Stimulated activated CD4-positive, alpha-beta T cell treated with anti-CD3 and anti-CD28 coated beads, Interleukin-12 subunit alpha, Interleukin-12 subunit beta, amount 100 ng/mL, for 48 hours (primary cell): ENCODE measurements around the gene DNM1L.
A peak's percentile ranks its signal among the peaks of the same experiment; 100 is the strongest.
"Not testable (repeated sequence)": the region's sequence is repeated elsewhere in the genome, so short reads cannot be mapped to it uniquely, and the experiment has no call there.

Experiments used
- DNase-seq, 3 donors: peaks; one replicate each; pipeline ENCODE4 v3.0.0-alpha.2; 2020; ENCODE audit warnings: low read depth in 2 of 3, low spot score in 1 of 3

Gene DNM1L

DNA sequence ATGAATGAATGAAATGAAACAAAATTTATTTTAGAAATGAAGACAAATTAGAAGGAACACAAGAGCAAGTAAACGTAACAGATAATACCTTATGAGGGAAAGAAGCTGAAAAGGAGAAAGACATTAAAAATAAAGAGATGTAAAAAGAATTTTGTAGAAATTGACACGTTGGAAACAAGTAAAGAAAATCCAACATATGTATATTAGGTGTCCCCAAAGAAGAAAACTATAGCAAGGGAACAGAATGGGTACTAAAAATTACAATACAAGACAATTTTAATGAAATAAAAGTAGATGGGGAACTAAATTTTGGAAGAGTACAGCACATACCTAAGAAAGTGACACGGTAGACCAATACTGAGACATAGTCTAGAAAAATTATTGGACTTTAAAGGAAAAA is 16.7 kb downstream of the DNM1L start:
- DNase-seq: no peak

DNA sequence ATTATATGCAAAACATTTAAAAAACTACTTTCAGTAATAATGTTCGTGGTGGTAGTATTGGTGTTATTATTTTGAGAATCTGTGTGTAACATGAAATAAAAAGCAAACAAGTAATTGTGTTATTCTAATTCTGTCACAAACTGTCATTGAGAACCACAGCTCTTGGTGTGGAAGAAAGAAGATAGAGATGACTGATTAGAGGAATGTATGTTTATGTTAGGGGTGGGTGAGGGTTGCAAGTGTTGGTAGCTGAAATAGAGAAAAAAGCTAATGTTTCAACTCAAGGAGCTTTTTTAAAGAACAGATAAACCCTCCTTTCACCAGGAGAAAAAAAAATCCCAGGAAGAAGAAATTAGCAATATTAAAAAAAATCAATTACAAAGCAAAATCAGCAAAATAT is 18.3 kb downstream of the DNM1L start:
- no peak for DNase-seq

DNA sequence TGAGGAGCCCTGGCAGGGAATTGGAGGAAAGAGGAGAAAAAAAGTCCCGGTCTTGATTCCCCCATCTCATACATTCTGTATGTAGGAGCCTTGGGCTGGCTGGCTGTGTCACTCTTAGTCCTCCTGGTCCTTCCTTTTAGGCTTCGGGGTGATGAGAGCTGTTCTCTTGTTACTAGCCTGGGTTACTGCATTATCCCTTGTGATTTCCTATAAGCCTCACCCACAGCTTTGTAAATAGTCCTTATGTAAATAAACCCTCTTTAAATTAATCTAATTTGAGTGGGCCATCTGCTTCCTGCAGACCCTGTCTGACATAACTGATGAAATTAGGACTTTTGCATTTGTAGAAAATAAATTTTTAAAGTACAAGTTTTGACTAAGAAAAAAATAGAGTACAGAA is 19.2 kb downstream of the DNM1L start:
- no peak for DNase-seq

DNA sequence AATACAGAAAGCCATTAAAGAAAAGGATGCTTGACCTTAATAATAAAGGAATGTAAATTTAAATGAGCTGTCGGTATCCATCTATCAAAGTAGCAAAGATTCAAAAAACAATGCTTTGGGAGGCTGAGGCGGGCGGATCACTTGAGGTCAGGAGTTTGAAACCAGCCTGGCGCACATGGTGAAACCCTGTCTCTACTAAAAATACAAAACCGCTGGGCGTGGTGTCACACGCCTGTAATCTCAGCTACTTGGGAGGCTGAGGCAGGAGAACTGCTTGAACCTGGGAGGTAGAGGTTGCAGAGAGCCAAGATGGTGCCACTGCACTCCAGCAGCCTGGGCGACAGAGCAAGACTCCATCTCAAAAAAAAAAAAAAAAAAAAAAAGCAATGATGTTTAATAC is 20.3 kb downstream of the DNM1L start:
- DNase-seq: not testable (repeated sequence)

DNA sequence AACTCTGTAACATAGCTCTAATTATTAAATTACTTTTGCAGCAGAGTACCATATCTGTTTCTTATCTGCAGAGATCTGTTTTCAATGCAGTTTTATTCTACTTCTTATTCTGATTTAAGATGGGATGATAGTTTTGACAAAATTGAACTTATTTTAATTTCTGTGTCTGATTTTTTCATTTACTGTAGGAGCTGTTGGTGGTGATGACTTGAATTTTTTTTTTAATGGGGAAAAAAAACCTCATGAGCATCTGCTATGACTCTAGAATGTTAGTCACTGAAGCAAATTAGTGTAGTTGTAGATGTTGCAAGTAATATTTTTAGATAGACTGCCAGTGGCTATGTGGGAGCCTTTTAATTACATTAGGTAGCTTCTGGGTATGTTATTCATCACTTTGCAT is 23.4 kb downstream of the DNM1L start:
- no peak for DNase-seq

DNA sequence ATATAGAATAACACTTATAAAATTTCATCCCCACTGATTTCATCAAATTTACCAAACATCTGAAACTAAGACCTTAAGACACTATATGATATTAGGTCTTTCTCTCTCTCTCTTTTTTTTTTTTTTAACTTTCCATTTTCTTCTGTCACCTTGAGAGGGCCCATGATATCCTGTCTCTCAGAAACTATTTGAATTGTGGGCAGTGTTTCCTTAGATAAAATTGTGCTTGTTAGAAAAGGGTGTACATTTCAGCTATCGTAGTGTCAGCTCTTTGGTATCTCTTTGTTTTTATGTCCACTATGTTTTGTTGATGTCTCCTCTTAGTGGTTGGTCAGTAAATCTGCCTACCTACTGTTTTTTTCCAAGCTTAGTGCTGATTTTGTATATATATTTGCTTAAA is 23.8 kb downstream of the DNM1L start:
- no peak for DNase-seq

DNA sequence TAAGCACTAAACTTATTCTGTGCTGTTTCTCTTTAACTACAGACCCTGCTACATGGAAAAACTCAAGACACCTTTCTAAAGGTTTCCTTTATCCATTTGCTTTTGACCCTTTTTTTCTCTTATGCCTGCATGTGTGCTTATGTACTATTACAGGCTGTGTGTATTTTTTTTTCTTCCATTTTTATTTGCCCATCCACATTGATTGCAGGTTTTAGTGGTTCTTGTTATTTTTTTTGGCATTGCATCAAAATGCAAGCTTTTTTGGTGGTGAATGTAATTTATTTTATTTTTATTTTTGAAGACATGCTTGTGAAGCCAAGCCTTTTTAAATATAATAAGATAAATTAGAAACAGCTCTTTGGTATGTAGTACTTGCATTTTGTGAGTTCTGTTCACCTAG is 26.7 kb downstream of the DNM1L start:
- no peak for DNase-seq

DNA sequence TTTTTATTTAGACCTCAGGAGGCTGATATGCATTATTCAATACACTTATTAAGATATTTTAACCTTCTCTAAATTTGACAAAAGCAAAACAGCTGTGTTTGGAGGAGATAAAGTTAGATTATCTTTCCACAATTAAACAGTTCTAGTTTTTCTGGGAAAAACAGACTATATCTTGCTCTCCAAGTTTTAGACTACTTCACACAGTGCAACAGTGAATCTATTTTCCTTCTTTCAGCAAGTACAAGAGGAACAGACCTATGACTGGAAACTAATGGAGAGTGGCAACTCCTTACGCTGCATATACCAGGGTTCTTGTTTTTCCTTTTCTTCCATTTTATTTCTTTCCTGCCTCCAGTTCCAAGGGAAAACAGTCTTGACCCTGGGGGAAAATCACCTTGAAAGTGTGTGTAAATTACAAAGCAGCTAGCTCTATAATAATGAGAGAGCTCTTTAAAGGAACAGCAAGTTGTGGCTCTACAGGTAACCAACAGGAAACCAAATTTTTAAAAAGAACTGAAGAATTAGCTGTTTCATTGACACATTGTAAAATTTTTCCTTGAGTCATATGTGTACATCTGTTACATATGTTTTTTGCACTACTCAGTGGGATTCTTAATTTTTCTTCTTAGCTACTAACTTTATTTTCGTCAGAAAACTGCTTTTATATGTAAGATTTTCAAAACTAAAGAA is 27.4 kb downstream of the DNM1L start:
- no peak for DNase-seq

DNA sequence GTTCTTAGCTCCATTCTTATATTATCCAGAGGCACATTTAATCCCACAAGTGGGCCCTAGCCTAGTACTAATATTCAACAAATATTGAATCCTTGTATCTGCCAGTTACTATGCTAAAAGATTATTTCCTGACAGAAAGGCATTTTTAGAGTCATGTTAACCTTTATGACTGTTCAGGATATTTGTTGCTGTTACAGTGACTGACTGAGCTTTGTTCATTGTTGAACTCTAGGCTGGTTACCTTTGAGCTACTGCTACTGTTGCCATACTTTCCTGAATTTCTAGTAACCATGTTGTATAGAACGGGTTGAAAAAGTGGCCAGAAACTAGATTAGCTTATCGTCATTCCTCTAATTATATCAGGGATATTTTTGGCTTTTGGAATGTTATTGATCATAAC is 29.8 kb downstream of the DNM1L start:
- DNase-seq: no peak

DNA sequence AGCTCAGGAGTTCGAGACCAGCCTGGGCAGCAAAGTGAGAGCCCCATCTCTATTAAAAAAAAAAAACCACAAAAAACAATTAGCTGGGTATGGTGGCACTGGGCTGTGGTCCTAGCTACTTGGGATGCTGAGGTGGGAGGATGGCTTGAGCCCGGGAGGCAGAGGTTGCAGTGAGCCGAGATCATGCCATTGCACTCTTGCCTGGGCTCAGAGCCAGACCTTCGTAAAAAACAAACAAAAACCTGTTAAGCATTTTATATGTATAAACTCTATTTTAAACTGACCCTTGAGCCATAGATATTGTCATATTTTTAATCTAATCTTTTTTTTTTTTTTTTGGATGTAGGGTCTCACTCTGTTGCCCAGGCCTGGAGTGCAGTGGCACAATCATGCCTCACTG is 35.7 kb downstream of the DNM1L start:
- no peak for DNase-seq

DNA sequence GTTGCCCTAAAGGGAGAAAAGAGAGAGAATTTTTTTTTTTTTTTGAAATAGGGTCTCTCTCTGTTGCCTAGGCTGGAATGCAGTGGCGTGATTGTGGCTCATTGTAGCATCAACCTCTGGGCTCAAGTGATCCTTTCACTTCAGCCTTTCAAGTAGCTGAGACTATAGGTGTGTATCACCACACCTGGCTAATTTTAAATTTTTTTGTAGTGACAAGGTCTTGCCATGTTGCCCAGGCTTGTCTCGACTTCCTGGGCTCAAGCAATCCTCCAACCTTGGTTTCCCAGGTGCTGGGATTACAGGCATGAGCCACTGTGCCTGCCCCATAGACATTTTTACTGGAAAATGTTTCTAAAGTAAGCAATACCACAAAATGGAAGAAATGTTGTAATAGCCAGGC is 39.8 kb downstream of the DNM1L start:
- DNase-seq: no peak

DNA sequence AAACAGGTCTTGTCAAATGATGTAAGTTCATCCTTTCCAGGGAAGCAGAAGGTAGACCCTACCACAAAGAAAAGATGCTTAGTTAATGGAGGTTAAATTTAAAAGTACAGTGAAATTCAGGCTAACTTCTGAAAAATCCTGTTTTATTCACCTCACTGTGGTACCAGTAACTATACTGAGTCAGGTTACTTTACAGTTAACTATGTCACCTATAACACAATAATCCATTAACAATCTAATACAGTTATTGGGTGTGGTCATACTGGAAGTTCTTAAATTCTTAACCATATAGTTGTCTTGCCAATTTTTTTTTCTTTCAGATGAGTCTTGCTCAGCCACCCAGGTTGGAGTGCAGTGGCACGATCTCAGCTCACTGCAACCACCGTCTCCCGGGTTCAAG is 46.2 kb downstream of the DNM1L start:
- DNase-seq: not testable (repeated sequence)

DNA sequence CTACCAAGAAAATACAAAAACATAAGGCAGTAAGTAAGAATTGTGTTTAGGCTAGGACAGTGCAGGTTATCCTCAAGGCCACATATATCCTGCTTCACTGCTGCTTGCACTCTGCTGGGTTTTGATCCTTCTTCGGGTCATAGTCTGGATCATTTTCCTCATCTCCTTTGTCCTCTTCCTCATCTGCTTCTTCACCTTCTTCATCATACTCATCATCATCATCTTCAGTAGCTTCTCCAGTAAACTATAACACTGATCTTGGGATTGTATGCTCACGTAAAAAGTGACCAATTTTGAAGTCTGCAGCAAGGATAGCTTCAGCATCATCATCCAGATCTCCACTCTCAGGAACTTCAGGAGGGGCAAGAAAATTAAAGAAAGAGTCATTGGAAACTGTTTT is 47.2 kb downstream of the DNM1L start:
- no peak for DNase-seq

DNA sequence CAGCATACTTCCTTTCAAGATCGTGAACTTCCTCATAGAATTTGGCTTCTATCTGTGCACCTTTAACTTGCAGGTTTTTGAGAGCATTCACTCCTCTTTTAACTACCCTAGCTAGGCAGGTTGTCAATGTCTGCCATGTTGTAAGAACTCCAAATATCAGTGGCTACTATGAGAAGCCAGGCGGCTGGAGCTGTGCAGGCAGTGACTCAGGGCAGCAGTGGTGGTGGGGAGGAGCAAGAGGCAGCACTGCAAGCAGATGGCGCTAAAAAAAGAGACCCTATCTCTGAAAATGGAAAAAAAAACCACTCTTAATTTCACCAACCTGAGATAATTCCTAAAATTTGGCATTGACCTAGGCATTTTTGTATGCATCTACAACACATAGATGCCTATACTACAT is 48.1 kb downstream of the DNM1L start:
- DNase-seq: no peak

DNA sequence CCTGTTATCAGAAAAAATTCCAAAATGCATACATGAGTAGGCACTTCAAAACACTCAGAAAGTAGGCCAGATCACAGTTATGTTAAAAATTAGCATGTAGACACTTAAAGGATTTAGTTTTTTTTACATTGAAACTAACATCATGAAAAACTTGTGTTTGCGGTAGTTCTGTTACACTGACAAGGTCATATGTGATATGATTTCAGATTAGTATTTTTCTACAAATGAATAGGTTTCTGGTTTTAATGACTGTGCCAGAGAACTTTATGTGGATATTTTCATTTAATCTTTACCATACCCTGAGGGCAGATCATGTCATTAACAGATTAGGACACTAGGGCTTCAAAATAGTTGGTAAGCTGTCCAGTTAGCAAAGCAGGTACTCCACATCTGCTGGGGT is 55.9 kb downstream of the DNM1L start:
- no peak for DNase-seq

DNA sequence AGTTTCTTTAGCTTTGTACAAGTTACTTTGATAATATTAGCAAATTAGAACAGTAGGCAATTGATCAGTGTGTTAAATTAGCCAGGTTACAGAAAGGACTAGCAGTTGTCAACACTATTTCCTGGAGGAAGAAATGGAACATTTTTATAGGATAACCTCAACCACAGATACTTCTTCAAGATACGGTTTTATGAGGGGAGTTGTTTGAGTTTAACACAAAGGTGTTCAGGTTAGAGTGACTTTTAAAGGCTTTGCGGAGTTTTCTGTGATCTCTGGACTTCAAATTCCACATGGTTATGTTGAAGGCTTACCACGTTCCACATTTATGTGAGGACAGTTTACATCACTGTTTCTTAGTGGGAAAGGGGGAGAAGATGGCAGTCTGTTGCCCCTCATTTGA is 57.3 kb downstream of the DNM1L start:
- DNase-seq: no peak

DNA sequence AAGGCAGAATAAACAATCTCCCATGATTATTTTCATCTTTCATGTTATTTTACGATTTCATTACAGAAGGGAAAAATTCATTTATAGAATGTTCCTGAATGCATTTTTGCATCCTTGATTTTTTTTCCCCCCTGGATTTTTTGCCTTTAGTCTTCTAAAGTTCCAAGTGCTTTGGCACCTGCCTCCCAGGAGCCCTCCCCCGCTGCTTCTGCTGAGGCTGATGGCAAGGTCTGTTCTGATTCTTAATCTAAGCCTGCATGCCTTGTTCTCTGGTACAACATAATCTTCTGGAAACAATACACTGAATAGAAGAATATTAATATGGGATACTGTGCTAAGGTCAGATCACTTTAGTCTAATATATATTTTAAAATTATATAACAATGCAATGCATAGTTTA is 58.6 kb downstream of the DNM1L start:
- no peak for DNase-seq

DNA sequence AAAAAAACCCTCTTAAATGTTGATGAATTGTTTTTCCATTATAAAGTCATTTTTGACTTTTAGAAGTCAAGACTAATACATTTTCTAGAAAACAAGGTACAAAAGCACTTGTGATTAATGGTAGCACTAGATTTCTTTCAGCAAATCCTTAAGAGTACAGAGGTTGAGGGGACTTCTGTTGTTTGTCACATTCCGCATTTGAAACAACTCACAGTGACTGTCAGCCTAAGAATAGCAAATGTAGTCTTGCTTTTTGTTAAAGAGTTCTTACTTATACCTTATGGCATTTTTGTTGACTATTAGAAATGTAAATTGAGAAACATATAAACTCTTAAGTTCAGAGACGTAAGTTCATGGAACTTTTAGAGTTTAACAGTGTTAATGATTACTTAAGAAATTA is 60.2 kb downstream of the DNM1L start:
- no peak for DNase-seq

DNA sequence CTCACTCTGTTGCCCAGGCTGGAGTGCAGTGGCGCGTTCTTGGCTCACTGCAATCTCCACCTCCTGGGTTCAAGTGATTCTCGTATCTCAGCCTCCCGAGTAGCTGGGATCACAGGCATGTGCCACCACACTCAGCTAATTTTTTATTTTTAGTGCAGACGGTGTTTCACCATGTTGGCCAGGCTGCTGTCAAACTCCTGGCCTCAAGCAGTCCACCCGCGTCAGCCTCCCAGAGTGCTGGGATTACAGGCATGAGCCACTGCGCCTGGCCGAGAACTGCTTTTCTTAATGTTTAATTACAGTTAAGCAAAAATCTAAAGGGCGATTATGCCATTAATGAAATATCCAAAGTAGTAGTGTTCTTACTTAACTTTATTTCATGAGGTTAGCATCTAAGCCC is 63.0 kb downstream of the DNM1L start:
- DNase-seq: no peak

DNA sequence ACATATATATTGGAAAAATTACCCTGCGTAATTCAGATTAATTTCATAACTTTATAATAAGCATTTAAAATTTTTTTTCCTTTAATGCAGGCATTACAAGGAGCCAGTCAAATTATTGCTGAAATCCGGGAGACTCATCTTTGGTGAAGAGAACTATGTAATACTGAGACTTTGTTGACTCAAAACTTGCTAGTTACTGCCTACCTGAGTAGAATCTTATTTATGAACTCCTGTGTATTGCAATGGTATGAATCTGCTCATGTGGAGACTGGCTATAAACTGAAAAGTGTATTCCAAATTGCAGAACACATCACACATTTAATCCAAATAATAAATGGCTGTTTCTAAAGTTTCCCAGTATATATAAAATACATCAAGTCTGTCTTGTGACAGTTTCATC is 64.2 kb downstream of the DNM1L start:
- no peak for DNase-seq

DNA sequence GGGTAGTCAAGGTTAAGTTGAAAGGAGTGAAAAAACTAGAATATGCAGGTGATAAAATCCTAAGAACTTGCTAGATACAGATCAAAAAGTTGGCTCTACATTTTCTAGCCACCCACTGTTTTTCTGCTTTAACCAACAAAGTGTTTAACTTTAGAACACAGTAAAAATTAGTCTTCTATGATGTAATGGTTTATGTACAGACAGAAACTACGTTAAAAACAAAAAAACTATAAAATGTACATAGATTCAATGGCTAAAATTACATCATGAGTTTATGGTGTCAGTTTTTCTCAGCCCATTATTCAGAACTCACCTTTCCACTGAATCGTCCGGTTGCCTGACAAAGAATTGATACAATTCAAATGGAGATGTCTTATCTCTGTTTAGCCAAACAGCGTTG is 74.5 kb downstream of the DNM1L start:
- DNase-seq: no peak

DNA sequence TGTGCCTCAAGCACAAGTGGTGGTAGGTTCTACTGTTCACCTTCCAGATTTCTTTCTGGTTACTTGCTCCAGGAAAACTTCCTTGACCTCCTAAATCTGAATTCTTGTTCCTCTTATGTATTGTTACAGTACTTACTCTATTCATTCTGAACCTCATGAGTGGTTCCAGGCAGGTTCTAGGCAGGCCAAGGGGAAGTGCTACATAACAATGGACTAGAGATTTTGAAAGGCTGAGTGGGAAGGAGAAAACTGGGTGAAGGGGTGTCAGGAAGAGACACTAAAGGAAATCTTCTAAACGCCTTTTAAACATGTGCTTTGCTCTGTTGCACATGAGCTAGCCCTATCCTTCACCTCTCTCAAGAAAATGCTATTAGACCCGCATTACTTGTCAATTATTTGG is 75.0 kb downstream of the DNM1L start:
- DNase-seq: no peak

DNA sequence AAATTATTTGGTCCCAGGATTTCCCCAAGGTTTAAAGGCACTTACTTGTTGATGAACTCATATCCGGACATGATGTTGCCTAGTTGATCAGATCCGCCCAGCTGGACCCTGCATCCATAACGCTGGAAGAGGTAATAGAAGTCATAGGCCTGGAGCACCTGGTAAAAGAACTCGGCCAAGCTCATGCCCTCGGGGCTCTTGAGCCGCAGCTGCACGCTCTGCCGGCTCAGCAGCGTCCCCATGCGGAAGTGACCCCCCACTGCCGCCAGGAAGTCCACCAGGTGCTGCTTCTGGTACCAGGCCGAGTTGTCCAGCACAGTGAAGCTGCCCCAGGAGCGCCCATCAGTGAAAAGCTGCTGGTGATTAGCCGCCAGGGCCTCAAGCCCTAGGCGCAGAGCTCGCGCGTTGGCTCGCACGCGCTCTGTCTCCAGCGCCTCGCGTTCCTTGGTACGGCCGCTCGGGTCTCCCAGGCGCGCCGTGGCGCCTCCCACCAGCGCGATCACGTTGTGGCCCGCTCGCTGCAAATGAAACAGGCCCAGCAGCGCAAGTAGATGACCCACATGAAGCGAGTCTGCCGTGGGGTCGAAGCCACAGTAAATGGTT is 76.1 kb downstream of the DNM1L start:
- peak; percentile 50 to 69 (median 57) for DNase-seq
